ENCODE results near the gene MOV10. TPM values are rescaled to one million over a fixed set of nuclear protein-coding genes. Genes with fewer than 3 reads are reported as not detected.

The MOV10 gene
- total and polyA plus RNA-seq, 7 donors, result 4.8 to 10.6 (median 6.4) TPM

DNA sequence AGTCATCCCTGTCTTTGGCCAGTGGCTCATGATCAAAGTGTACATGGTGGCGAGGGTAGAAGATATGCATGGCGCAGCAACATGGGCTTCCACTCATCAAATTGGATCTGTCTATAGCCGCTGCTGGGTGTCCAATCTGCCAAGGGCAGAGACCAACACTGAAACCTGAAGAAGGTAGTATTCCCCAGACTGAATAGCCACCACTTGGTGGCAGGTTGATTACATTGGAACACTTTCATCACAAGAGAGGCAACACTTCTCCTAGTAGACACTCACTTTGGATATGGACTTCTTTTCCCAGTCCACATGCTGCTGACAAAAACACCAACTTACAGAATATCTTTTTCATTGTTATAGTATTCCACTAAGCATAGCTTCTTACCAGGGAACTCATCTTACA, 63.1 kb downstream of the MOV10 start:
- Histone ChIP-seq H3K4me3 (no peak overlapping the region), H3K4me1 (no peaks in the 10 kb centered on the region), H3K27me3 (ENCODE audit: insufficient read depth in 3 of 3, low read length in 2 of 3) (peaks cover 0 to 18% (median 9%) of the 10 kb centered on the region in 3 donors), H3K36me3 (ENCODE audit: insufficient read depth in 1 of 2, low read depth in 1 of 2) (no peaks in the 10 kb centered on the region), H3K9me3 (no peaks in the 10 kb centered on the region), H3K27ac (no peak overlapping the region)
- 75 to 97% (median 93%) methylated on average over 3 of the region's 3 CpGs for WGBS, 3 donors
- intact Hi-C loops (cut with DNase I), result no loop called here
- DNase-seq (no peak), ATAC-seq (no peak)
- TF ChIP-seq, protein P1, sequence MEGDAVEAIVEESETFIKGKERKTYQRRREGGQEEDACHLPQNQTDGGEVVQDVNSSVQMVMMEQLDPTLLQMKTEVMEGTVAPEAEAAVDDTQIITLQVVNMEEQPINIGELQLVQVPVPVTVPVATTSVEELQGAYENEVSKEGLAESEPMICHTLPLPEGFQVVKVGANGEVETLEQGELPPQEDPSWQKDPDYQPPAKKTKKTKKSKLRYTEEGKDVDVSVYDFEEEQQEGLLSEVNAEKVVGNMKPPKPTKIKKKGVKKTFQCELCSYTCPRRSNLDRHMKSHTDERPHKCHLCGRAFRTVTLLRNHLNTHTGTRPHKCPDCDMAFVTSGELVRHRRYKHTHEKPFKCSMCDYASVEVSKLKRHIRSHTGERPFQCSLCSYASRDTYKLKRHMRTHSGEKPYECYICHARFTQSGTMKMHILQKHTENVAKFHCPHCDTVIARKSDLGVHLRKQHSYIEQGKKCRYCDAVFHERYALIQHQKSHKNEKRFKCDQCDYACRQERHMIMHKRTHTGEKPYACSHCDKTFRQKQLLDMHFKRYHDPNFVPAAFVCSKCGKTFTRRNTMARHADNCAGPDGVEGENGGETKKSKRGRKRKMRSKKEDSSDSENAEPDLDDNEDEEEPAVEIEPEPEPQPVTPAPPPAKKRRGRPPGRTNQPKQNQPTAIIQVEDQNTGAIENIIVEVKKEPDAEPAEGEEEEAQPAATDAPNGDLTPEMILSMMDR (IDR thresholded peaks at IDR 0.05), result no peak

DNA sequence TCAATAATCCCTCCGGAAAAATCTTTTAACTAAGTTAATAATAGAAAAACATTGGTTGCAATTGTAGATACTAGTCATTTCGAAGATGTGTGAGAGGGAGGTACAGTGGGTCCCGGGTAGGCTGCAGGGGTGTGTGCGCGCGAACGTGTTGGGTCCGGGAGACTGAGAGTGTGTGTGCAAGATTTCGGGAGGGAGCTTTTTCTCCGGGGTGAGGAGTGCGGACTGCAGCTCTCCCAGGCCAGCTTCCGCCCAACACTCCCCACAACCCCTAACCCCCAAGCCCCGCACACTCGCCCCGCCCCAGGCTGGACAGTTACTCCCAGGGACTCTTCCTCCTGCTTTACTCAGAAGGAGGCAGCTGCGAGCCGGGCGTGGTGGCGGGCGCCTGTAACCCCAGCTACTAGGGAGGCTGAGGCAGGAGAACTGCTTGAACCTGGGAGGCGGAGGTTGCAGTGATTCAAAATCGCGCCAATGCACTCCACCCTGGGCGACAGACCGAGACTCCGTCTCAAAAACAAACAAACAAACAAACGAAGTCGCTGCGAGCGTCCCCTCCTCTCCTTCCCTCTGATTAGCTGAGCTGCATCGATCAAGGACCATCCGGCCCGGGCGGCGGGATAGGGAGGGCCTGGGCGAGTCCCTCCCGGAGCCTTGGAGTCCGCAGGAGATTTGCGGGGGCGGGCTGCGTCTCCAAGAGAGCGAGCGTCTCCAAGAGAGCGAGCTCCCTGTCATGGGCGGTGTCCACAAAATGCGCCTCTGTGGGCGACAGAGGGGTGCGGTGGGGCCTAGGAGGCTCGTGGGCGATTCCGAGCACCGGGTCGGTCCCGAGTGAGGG, 68.9 kb downstream of the MOV10 start:
- TF ChIP-seq, protein P1 (IDR thresholded peaks at IDR 0.05), result no peak
- peaks cover 8% of the 10 kb centered on the region for H3K4me1 ChIP-seq
- H3K4me3 ChIP-seq, result peak overlapping the region; percentile 43
- ATAC-seq, result peak in 1 of 4 donors; percentile 17
- no peaks in the 10 kb centered on the region for H3K9me3 ChIP-seq
- WGBS, 3 donors, result 15 to 20% (median 20%) methylated on average over 48 to 54 of the region's 54 CpGs
- no peaks in the 10 kb centered on the region for H3K36me3 ChIP-seq (ENCODE audit: insufficient read depth in 1 of 2, low read depth in 1 of 2)
- peaks cover 0 to 43% (median 21%) of the 10 kb centered on the region in 3 donors for H3K27me3 ChIP-seq (ENCODE audit: insufficient read depth in 3 of 3, low read length in 2 of 3)
- no peak overlapping the region for H3K27ac ChIP-seq
- DNase-seq, result no peak
- intact Hi-C loops (cut with DNase I), result no loop called here

- no peak overlapping the region for H3K27ac ChIP-seq
- ATAC-seq, result peak; percentile 57 to 70 (median 62)
- intact Hi-C loops (cut with DNase I), result no loop called here
- no peak for DNase-seq
- H3K4me1 ChIP-seq, result peaks cover 8% of the 10 kb centered on the region
- WGBS, 3 donors, result 1 to 3% (median 2%) methylated on average over 48 to 58 of the region's 58 CpGs
- no peaks in the 10 kb centered on the region for H3K9me3 ChIP-seq
- TF ChIP-seq, protein P1 (IDR thresholded peaks at IDR 0.05), result peak; percentile 12
- peak overlapping the region; percentile 43 for H3K4me3 ChIP-seq
- H3K27me3 ChIP-seq (ENCODE audit: insufficient read depth in 3 of 3, low read length in 2 of 3), result peaks cover 0 to 41% (median 21%) of the 10 kb centered on the region in 3 donors
- H3K36me3 ChIP-seq (ENCODE audit: insufficient read depth in 1 of 2, low read depth in 1 of 2), result no peaks in the 10 kb centered on the region
These were observed 69.6 kb downstream of the MOV10 start for GRCh38 chr1:112744009-112744578.

DNA sequence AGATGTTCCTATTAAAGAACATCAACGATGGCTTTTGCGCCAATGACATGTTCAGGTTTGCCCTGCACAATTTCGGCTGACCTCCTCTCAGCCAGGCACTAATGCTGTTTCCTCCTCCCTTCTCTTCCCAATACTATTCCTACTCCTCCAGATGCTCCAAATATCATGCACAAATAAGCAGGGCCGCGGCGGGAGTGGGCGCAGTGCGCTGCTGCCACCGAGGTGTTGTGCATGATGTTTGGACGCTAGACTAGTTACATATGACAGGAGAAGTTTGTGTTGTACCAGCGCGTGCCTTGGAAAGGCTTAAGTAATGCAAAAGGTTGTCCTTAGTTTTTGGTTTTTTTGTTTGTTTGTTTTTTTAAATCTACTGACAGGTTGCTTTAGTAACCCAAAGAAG, 73.9 kb downstream of the MOV10 start:
- Histone ChIP-seq H3K9me3 (no peaks in the 10 kb centered on the region), H3K27ac (no peak overlapping the region), H3K27me3 (ENCODE audit: insufficient read depth in 3 of 3, low read length in 2 of 3) (peaks cover 0 to 24% (median 13%) of the 10 kb centered on the region in 3 donors), H3K4me3 (no peak overlapping the region), H3K36me3 (ENCODE audit: insufficient read depth in 1 of 2, low read depth in 1 of 2) (no peaks in the 10 kb centered on the region), H3K4me1 (peaks cover 8% of the 10 kb centered on the region)
- ATAC-seq, result no peak
- intact Hi-C loops (cut with DNase I), result no loop called here
- whole genome bisulfite sequencing, 3 donors, result 89 to 94% (median 90%) methylated on average over 12 of the region's 12 CpGs
- TF ChIP-seq, protein P1 (IDR thresholded peaks at IDR 0.05), result no peak
- no peak for DNase-seq

Other genes with a start within 250 kb of the MOV10 start
- under 1 TPM; 0.32 to 0.86 (median 0.43) TPM for gene WNT2B, start 165.7 kb upstream of the MOV10 start, total RNA-seq
- gene WNT2B, start 165.7 kb upstream of the MOV10 start, polyA plus RNA-seq, result under 1 TPM; 0.18 to 0.40 (median 0.39) TPM
- gene ST7L, start 55.5 kb upstream of the MOV10 start, total RNA-seq, result 10 to 100 TPM; 12.1 to 13.7 (median 12.5) TPM
- gene ST7L, start 55.5 kb upstream of the MOV10 start, polyA plus RNA-seq, result 10 to 100 TPM in 1 of 3 donors, 1 to 10 TPM in 2; 9.0 to 11.0 (median 9.3) TPM
- 10 to 100 TPM; 24.2 to 39.1 (median 33.1) TPM for gene CAPZA1, start 54.8 kb upstream of the MOV10 start, total RNA-seq
- gene CAPZA1, start 54.8 kb upstream of the MOV10 start, polyA plus RNA-seq, result 10 to 100 TPM; 14.8 to 73.3 (median 58.2) TPM
- gene RHOC, start 32.5 kb downstream of the MOV10 start, total RNA-seq, result 10 to 100 TPM; 43.5 to 88.3 (median 75.5) TPM
- 10 to 100 TPM; 39.1 to 89.7 (median 76.9) TPM for gene RHOC, start 32.5 kb downstream of the MOV10 start, polyA plus RNA-seq
- 1 to 10 TPM; 4.1 to 7.2 (median 6.1) TPM for gene PPM1J, start 40.7 kb downstream of the MOV10 start, total RNA-seq
- 1 to 10 TPM; 4.1 to 8.8 (median 6.0) TPM for gene PPM1J, start 40.7 kb downstream of the MOV10 start, polyA plus RNA-seq

All from psoas muscle (tissue), 8 donors.